ENCODE measurements around the gene NSMCE1. TPM values are rescaled to one million over a fixed set of nuclear protein-coding genes. Genes with fewer than 3 reads are reported as not detected.

NSMCE1 gene
- total and polyA plus RNA-seq, 2 of the 4 experiments (the other 2 are of a cell fraction) = 47.5 to 120 TPM

GRCh38 chr16:27256861-27257260 lies 11.7 kb downstream of the NSMCE1 start:
- ChIA-PET CTCF (interaction anchor here (0.6 to 0.9 kb wide), 2 partner anchors 67 to 90 kb away, joined by 3 read pairs; no protein-coding TSS in a partner anchor), POLR2A (ENCODE audit: unreplicated experiment) (no interaction called here)
- Histone ChIP-seq H3K9me3 (ENCODE audit: control insufficient read depth, insufficient read depth, low read length) (no peaks in the 10 kb centered on the region), H4K5ac (ENCODE audit: low read depth, low read length) (0 out of 2 replicates have a peak overlapping the region, but pooled peaks have one; percentile 18), H2BK5ac (ENCODE audit: low read depth, low read length, poor library complexity, severe bottlenecking) (no peak overlapping the region), H2AFZ (replicated peaks; ENCODE audit: low read length, poor library complexity) (no peak overlapping the region), H2BK15ac (ENCODE audit: low read depth, low read length) (peak overlapping the region; percentile 97; the same call in 1 of the 3 replicates), H3K4ac (ENCODE audit: low read depth, low read length) (peak overlapping the region; percentile 79), H3K27ac (ENCODE audit: insufficient read depth, low read length) (peak overlapping the region; percentile 23; the same call in 1 of the 2 replicates), H3K9me1 (ENCODE audit: insufficient read depth, low read length) (peaks cover 29% of the 10 kb centered on the region), H2AK9ac (replicated peaks; ENCODE audit: low read depth, low read length, poor library complexity) (no peak overlapping the region), H3K56ac (ENCODE audit: extremely low read depth, insufficient read depth, low read length) (no peak overlapping the region), H3K4me1 (ENCODE audit: control insufficient read depth, insufficient read depth, low read length) (peaks cover 31% of the 10 kb centered on the region), H3K18ac (ENCODE audit: low read depth, low read length) (peak overlapping the region; percentile 28; the same call in 1 of the 2 replicates), H4K8ac (ENCODE audit: low read depth in 2 of 2, low read length in 2 of 2) (peak overlapping the region in 1 of 2 experiments; percentile 32; a peak in 2 of 4 replicates), H3K9ac (ENCODE audit: low read depth, low read length) (no peak overlapping the region), H3K14ac (replicated peaks; ENCODE audit: low read depth, low read length) (no peak overlapping the region), H3K4me2 (ENCODE audit: low read depth, low read length) (no peak overlapping the region), H4K20me1 (ENCODE audit: insufficient read depth, low read length) (no peaks in the 10 kb centered on the region), H3K23ac (ENCODE audit: low read depth, low read length) (no peak overlapping the region), H2AK5ac (ENCODE audit: low read depth, low read length) (peak overlapping the region; percentile 86), H2BK20ac (ENCODE audit: low read depth, low read length) (peak overlapping the region; percentile 87), H3K27me3 (ENCODE audit: control insufficient read depth, insufficient read depth, low read length) (no peaks in the 10 kb centered on the region), H3K4me3 (ENCODE audit: insufficient read depth, low read depth, low read length) (no peak overlapping the region), H2BK120ac (ENCODE audit: low read depth, low read length) (peak overlapping the region; percentile 58), H4K91ac (ENCODE audit: insufficient read depth, low read depth, low read length) (peak overlapping the region; percentile 63), H3K79me1 (ENCODE audit: low read depth in 1 of 2, low read length in 2 of 2) (peaks cover 51 to 68% of the 10 kb centered on the region in 2 experiments), H3K36me3 (ENCODE audit: control insufficient read depth, insufficient read depth, low read length) (peaks cover 12% of the 10 kb centered on the region)
- TF ChIP-seq USF2 (IDR thresholded peaks at IDR 0.05; ENCODE audit: low read depth, low read length) (no peak), POLR2A (IDR thresholded peaks at IDR 0.05; ENCODE audit: low read depth, low read length) (no peak), NFE2L2 (IDR thresholded peaks at IDR 0.05; ENCODE audit: low read depth, low read length) (no peak), BHLHE40 (IDR thresholded peaks at IDR 0.05; ENCODE audit: low read depth, low read length) (no peak), CHD1 (IDR thresholded peaks at IDR 0.05; ENCODE audit: low read depth, low read length) (no peak), MXI1 (IDR thresholded peaks at IDR 0.05; ENCODE audit: borderline replicate concordance, low read depth, low read length) (no peak), CEBPB (IDR thresholded peaks at IDR 0.05; ENCODE audit: low read depth, low read length) (no peak), FOS (IDR thresholded peaks at IDR 0.05; ENCODE audit: low read depth, low read length) (no peak), MAZ (IDR thresholded peaks at IDR 0.05; ENCODE audit: borderline replicate concordance, low read depth, low read length) (no peak), RAD21 (IDR thresholded peaks at IDR 0.05; ENCODE audit: low read length) (no peak), RFX5 (IDR thresholded peaks at IDR 0.05; ENCODE audit: low read depth, low read length) (no peak), MAFK (IDR thresholded peaks at IDR 0.05; ENCODE audit: low read depth, low read length) (no peak), SMC3 (IDR thresholded peaks at IDR 0.05; ENCODE audit: low read depth, low read length) (no peak), CTCF (conservative IDR thresholded peaks at IDR 0.05; ENCODE audit: low read depth, low read length) (no peak), RCOR1 (IDR thresholded peaks at IDR 0.05; ENCODE audit: insufficient replicate concordance, low read length) (no peak)
- TF ChIP-seq, protein P1, sequence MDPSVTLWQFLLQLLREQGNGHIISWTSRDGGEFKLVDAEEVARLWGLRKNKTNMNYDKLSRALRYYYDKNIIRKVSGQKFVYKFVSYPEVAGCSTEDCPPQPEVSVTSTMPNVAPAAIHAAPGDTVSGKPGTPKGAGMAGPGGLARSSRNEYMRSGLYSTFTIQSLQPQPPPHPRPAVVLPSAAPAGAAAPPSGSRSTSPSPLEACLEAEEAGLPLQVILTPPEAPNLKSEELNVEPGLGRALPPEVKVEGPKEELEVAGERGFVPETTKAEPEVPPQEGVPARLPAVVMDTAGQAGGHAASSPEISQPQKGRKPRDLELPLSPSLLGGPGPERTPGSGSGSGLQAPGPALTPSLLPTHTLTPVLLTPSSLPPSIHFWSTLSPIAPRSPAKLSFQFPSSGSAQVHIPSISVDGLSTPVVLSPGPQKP (IDR thresholded peaks at IDR 0.05; ENCODE audit: borderline replicate concordance, low read depth, low read length) = no peak
- dilution Hi-C loops (cut with HindIII; ENCODE audit: low sequenced_read_pairs, unreplicated experiment) = no loop called here
- in situ Hi-C loops (cut with MboI; ENCODE audit: low sequenced_read_pairs) = no loop called here
- intact Hi-C loops (cut with micrococcal nuclease) = no loop called here
- ATAC-seq (ENCODE audit: low read depth) (no peak), DNase-seq (no peak)
- BruUV-seq (replicated peaks) = no TSS peak
- 100% methylated on average over 1 of the region's 3 CpGs; no CpG with 5 or more reads in 1 of the 2 experiments for WGBS, 2 experiments (ENCODE audit: extremely low coverage in 2 of 2, insufficient read length in 1 of 2)
